Urothelium cell line (cell line): Measurements from ENCODE around the gene MYOD1.

Experiments used
- DNase-seq: peaks from one replicate; pipeline ENCODE4 v3.0.0; 2011; ENCODE audit warnings: low spot score, mixed read lengths
- FAIRE-seq: peaks from 2 replicates; lab custom pipeline; 2011; peaks lifted over from hg19 to GRCh38; lab: Jason Lieb, UNC

The MYOD1 gene

DNA sequence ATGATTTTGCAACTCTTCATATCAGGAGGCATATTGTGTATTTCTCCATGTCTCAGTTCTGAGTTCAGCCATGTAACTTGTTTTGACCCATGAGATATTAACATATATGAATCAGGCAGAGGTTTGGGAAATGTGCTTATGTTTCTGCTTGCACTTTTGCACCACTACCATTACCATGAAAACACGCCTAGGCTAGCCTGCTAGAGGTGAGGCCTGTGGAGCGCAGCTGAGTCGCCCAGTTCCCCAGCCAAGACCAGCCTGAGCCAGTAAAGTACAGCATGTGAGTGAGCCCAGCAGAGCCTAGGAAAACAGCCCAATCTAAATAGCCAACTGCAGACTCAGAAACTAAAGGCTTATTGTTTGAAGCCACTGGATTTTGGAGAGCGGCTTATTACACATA is 18.4 kb upstream of the MYOD1 start:
- FAIRE-seq: no peak

DNA sequence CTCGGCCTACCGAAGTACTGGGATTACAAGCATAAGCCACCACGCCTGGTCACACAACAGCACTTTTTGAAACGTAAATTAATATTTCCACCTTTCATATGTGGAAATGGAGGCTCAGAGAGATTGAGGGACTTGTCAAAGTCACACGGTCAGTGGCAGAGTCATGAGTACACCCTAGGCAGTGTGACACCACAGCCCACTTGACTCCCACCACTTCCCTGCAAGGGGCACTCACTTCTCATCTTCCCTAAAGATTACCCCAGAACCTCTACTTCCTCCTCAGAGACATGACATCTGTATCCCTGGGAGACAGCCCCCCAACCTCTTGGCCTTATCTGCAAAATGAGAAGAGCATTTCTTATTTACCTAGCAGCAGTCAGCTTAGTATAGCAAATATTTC is 16.5 kb upstream of the MYOD1 start:
- FAIRE-seq (no peak), DNase-seq (no peak)

More for the DNA sequence above, 18.4 kb upstream of the MYOD1 start:
- no peak for DNase-seq

DNA sequence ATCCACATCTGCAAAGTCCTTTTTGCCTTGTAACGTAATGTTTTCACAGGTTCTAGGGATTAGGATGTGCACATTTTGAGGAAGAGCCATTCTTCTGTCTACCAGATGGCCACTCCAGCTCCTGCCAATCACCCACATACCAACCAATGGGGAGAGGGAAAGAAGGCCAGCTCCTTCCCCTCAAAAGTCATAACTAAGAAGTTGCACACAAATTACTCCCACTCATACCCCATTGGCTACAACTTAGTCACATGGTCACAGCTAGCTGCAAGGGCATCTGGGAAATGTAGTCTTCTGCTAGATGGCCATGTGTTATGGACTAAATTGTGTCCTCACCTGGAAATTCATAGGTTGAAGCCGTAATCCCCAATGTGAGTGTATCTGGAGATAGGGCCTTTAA is 15.4 kb upstream of the MYOD1 start:
- FAIRE-seq (no peak), DNase-seq (no peak)

DNA sequence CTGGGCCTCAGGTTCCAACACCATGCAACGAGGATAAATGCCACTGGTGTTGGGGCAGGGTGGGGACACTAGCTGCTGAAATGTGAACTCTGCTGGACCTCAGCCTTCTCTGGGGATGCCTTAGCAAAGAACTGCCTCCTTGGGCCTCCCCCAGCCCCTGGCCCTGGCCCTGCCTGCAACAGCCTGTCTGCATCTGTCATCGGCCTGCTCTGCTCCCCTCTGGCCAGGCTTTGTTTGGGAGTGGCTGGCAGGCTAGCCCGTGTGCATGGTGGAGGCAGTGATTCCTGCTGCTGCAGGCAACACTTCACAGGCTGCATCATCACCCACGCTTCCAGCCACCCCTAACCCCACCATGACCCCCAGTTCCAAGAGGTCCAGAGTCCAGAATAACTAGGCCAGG is 11.5 kb upstream of the MYOD1 start:
- DNase-seq (no peak), FAIRE-seq (no peak)

DNA sequence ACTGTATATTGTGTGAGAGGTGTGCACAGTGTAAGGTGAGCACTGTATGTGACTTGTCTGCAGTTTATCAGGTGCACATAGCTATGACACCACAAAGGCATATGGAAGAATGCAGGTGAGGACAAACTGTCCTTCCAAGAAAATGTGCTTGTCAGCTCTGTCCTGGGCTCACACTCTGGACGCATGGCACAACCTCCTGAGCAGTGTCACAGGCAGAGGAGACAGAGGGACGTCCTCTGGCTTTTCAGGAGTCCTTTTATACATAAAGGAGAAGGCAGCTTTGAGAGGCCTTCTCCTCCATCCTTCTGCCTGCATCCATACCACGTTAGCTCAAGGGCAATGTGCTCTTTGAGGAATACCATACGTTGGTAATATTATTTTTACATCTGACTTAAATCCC is 7.5 kb upstream of the MYOD1 start:
- no peak for FAIRE-seq

DNA sequence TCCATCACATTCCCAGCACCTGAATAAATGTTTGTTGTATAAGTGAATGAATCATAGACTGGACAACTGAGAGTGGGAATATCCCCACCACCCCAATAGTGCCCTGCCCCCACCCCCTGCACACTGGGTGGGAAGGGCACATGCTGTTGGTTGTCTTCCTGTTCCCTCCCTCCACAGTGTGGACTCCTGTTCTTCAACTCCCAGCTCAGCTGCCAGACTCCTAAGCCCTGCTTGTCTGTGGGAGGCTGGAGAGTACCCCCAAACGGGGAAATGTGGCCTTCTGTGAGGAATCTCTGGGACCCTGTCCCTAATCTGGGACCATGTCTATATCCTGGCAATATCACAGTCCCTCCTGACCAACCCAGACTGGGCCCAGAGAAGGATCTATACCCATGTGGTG is 5.5 kb upstream of the MYOD1 start:
- FAIRE-seq (no peak), DNase-seq (no peak)

More for the DNA sequence above, 7.5 kb upstream of the MYOD1 start:
- no peak for DNase-seq

DNA sequence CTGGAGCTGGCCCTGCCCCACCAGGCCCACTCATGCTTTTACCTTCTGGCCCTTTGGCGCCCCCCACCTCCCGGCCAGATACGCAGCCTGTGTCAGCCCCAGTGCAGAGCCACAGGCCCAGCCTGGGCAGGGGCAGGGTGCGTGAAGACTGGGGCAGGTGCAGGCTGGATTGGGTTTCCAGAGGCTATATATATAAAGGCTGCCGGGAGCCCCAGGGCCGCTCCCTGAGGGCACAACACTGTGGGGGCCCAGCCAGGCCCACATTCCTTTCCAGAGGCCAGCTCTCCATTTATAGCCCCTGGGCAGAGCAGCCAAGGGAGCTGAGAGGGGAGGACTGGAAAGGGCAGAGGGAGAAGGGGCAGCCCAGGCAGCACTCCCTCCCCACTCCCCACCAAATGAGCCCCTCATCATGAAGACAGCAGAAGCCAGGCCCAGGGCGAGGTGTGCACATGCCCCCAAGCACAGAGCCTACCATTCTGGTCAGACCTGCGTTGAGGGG is 5.0 kb upstream of the MYOD1 start:
- FAIRE-seq: no peak
- no peak for DNase-seq

DNA sequence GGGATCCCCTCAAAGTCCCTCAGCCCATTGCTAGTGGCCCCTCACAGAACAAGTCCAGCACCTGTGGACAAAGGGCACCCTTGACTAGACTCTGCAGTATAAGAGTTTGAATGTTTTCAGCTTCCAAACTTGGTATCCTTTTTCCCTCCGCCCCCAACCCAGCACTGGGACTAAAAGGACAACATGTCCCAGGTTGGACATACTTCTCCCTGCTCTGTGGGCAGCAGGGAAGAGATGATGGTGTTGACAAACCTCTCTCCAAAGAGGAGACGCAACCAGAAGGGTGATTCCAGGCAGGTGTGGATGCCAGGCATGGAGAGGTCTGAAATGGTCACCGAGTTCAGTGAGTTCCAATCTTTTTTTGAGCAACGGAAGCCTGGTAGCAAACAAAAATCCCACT is 4.5 kb upstream of the MYOD1 start:
- DNase-seq (no peak), FAIRE-seq (no peak)

DNA sequence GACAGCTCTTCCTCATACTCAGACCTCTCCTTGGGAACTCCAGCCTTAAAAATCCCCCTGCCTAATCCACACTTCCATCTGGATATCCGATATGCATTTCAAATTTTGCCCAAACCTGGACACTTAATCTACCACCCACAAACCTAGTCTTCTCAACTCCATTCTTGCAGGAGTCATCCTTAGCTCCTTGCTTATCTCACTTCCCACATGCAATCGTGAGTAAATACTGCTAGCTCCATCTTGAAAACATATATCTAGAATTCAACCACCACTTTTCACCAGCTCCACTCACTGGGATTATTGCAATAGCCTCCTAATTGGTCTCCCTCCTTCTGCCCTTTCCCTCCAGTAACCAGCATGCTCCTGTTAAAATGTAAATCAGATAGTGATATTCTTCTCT is 2.6 kb upstream of the MYOD1 start:
- FAIRE-seq: no peak
- no peak for DNase-seq

DNA sequence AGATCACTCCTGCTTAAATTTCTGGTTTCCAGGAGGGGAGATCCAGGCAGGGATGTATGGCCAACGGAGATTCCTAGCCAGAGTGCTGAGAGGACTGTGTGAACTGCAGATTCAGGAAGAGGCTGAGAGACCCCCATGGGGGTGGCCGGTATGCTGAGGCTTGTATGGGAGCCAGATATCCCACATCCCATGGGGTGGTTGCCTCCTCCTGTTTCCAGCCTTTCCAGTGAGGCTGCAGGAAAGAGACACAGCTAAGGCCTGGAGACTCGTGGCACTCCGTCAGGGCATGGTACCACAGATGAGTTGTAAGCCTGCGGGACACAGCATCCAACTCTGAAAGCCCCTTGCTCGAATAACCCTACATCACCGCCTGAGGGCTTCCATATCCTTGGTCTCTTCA is 1.4 kb upstream of the MYOD1 start:
- DNase-seq (no peak), FAIRE-seq (no peak)

DNA sequence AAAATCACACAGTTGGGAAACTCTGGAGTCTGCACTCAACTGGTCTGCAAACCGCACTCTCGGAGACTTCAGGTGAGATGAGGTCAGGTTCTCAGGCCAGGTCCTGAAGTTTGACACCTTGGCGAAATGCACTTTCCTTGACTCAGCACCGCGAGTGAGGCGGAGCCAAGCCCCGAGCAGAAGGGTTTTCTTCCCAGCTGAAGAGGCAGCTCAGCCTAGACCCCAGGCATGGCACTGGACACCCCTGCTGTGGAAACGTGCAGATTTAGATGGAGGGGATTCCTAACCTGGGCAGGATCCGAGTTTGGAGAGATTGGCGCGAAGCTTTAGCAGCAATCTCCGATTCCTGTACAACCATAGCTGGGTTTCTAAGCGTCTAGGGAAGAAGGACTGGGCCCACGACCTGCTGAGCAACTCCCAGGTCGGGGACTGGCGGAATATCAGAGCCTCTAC is 835 bp upstream of the MYOD1 start:
- no peak for FAIRE-seq
- no peak for DNase-seq

DNA sequence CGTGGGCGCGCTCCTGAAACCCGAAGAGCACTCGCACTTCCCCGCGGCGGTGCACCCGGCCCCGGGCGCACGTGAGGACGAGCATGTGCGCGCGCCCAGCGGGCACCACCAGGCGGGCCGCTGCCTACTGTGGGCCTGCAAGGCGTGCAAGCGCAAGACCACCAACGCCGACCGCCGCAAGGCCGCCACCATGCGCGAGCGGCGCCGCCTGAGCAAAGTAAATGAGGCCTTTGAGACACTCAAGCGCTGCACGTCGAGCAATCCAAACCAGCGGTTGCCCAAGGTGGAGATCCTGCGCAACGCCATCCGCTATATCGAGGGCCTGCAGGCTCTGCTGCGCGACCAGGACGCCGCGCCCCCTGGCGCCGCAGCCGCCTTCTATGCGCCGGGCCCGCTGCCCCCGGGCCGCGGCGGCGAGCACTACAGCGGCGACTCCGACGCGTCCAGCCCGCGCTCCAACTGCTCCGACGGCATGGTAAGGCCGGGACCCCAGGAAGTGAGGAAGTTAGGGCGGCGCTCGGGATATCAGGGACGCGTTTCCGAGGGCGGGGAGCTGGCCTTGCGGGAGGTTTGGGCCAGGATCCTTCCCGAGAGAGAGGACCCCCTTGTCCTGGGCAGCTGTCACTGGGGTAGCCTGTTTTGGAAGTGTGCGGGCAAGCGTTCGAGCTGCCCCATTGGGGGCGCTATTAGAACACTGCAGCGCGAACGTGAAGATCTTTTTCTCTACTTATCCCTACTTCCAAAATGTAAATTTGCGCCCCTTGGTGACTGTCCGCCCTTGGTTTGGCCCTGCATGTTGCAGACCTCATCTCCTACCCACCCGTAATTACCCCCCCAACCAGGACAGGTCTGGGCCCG is 796 bp downstream of the MYOD1 start:
- DNase-seq: no peak
- FAIRE-seq: no peak

DNA sequence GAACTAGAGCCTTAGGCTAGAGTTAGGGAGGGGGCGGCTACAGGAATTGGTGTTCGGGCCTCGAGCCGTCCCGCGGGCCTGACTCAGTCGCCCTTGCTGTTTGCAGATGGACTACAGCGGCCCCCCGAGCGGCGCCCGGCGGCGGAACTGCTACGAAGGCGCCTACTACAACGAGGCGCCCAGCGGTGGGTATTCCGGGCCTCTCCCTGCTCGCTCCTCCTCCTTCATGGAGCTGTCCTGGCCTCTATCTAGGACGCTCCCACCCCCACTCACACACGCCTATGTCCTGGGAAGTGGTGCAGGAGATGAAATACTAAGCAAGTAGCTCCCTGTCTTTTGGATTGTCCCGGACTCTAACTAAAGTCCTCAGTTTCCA is 1.4 kb downstream of the MYOD1 start:
- FAIRE-seq (no peak), DNase-seq (peak; percentile 42)

DNA sequence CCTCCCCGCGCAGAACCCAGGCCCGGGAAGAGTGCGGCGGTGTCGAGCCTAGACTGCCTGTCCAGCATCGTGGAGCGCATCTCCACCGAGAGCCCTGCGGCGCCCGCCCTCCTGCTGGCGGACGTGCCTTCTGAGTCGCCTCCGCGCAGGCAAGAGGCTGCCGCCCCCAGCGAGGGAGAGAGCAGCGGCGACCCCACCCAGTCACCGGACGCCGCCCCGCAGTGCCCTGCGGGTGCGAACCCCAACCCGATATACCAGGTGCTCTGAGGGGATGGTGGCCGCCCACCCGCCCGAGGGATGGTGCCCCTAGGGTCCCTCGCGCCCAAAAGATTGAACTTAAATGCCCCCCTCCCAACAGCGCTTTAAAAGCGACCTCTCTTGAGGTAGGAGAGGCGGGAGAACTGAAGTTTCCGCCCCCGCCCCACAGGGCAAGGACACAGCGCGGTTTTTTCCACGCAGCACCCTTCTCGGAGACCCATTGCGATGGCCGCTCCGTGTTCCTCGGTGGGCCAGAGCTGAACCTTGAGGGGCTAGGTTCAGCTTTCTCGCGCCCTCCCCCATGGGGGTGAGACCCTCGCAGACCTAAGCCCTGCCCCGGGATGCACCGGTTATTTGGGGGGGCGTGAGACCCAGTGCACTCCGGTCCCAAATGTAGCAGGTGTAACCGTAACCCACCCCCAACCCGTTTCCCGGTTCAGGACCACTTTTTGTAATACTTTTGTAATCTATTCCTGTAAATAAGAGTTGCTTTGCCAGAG is 2.0 kb downstream of the MYOD1 start:
- FAIRE-seq (no peak), DNase-seq (peak; percentile 64)

DNA sequence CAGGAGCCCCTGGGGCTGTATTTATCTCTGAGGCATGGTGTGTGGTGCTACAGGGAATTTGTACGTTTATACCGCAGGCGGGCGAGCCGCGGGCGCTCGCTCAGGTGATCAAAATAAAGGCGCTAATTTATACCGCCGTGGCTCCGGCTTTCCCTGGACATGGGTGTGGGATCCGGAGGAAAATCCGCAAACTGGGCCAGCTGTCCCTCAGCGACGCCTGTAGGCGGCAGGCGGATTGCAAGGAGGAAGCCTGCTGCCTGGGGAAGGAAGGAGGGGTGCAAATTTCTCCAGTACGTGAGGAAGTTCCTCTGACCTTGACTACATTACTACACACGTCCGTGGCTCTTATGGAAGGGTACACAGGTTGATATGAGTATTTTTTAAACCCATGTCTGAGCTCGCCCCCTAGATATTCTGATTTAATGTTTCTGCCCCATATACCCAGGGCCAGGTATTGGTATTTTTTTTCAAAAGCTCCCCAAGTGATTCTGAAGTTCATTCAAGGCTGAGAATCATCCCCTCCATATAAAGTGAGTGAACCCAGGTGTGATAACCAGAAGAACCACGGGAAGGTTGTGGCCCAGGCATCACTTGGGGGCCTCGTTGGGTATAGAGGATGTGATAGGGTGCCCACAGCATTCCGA is 2.8 kb downstream of the MYOD1 start:
- peak; percentile 85 for DNase-seq
- no peak for FAIRE-seq

DNA sequence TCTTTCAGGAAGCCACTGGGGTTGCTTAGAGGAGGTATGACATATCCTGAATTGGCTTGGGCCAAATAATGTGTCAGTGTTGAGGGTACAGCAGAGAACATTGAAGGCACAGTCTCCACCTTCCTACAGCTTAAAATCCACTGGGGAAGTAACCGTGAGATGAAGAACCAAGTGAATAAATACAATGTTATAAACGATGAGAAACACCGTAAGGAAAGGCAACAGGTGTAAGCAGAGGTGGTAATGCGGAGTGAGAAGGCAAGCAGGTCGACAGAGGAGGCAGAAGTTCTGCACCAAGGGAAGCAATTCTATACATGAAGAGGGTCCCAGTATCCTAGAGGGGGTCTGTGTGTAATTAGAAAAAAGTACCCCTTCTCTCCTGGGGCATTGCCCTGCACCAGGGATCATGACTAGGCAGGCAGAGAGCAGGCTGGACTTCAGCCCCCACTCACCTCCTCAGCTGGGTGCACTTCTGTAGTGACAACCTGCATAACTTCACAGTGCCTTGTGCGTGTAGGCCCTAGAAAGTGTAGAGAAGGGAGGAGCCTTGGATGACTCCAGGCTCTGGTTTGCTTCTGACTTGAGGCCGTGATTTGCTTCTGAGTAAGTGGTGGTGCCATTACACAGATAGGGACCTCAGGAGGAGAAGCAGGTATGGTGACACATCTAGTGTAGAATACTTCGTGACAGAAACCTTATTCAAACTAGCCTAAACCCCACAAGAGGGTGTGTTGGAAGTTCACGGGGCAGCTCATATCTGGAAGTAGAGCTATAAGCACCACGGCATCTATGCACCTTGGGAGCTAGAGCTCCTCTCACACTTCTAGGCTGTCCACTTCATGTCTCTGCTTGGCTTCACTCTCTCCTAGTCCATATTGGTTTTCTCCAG is 4.9 kb downstream of the MYOD1 start:
- FAIRE-seq (no peak), DNase-seq (no peak)

DNA sequence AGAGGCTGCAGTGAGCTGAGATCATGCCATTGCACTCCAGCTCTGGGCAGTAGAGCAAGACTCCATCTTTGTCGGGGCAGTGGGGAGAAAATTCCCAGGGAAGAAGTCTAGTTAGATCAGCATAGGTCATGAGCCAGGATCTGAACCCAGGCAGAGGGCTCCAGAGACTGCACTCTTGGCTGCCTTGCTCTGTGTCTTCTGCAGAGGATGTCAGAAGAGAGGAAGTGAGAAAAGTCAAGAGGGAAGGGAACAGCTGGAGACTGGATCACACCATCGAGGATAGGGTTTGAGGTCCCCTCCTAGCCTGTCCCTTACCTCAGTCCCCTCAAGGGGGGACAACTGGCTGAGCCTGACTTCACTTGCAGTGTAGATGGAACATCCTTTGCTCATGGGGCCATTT is 5.8 kb downstream of the MYOD1 start:
- FAIRE-seq (no peak), DNase-seq (no peak)

DNA sequence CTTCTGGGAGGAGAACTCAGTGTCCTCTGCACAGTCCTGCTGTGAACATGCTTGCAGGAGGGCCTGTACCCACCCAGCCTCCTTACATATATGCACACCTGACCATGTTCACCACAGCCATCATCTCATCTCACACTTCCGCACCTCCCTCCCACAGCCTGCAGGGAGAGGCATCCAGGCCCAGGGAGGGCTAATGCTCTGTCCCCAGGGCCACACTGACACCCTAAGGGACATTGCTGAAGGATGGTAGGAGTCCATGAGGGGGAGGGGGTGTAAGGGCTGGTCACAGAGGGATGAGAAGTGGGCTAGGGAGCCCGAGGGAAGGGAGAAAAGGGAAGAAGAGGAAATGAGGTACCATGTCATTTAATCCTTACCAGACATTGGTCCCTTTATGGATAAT is 10.8 kb downstream of the MYOD1 start:
- no peak for DNase-seq
- no peak for FAIRE-seq

DNA sequence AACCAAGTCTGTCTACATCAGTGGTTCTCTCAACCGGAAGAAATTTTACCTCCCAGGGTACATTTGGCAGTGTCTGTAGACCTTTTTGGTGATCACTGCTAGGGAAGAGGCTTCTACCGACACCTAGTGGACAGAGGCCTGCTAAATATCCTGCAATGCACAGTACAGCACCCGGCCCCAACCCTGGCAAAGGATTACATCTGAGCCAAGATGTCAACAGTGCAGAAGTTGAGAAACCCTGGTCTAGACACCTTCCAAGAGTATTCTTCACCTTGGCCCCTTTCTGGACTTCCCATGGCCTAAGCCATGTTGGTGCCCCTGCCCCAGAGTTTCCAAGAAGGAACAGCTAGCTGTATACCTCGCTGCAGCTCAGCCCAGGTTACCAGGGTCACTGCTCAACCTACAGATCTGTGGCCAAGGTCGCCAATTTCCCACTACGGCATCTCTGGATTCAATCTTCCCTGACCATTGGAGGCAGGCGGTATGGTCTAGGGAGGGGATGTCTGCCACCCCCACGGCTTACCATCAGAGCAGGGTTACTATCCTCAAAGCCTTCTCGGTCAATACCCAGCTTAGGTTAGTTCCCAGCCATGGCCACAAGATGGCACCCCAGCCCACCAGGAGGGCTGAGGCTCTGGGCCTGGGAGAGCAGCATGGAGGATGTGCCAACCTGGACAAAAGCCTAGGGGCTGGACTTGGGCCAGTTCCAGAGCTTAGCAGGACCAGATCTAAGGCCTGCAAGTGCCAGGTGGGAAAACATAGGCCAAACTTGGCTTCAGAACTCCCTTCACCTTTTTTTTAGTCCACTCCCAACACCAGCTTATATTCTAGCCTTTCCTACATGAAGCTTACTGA is 11.5 kb downstream of the MYOD1 start:
- DNase-seq (peak; percentile 90), FAIRE-seq (no peak)

DNA sequence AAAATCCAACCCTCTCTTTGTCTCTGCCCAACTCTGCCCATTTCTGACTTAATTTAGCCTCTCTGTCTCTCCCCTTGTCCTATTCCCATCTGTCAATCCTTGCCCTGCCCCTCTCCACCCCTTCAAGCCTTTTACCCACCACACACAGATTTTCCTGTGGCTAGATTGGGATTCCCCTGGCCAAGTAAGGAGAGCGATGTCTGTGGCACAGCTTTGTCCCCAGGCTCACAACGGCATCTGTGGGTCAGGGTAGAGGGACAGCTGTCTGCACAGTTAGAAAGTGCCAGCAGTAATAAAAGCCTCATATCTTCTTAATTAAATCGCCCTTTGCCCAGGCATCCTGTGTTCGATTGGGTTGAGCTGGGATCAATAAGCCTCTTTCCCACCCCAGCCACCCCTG is 13.9 kb downstream of the MYOD1 start:
- FAIRE-seq (no peak), DNase-seq (no peak)
